Parathyroid adenoma (tissue), 2 donors: ENCODE data around the gene TUBB.

Source experiments
- H2AFZ ChIP-seq: fragments of 300-600 bp; sonication (generic); one replicate; pipeline ENCODE4 v1.7.0; 2017; ENCODE audit warnings: antibody characterized with exemption, mild to moderate bottlenecking
- H3K27ac ChIP-seq: fragments of 300-600 bp; sonication (generic); one replicate; pipeline ENCODE4 v1.7.0; 2017
- H3K27me3 ChIP-seq: fragments of 300-600 bp; sonication (generic); one replicate; pipeline ENCODE4 v1.7.0; 2017; ENCODE audit warnings: low read length; ENCODE audit not compliant: control insufficient read depth, insufficient read depth
- H3K36me3 ChIP-seq: fragments of 300-600 bp; sonication (generic); one replicate; pipeline ENCODE4 v1.7.0; 2017; ENCODE audit warnings: low read length; ENCODE audit not compliant: control insufficient read depth, insufficient read depth
- H3K4me1 ChIP-seq: fragments of 300-600 bp; sonication (generic); one replicate; pipeline ENCODE4 v1.7.0; 2017; ENCODE audit warnings: control low read depth
- H3K4me2 ChIP-seq: fragments of 300-600 bp; sonication (generic); one replicate; pipeline ENCODE4 v1.7.0; 2017; ENCODE audit warnings: low read length
- H3K4me3 ChIP-seq: fragments of 300-600 bp; sonication (generic); one replicate; pipeline ENCODE4 v1.7.0; 2017; ENCODE audit warnings: low read depth, low read length
- H3K79me2 ChIP-seq: fragments of 300-600 bp; sonication (generic); one replicate; pipeline ENCODE4 v1.7.0; 2017; ENCODE audit warnings: control low read depth
- H3K9ac ChIP-seq: fragments of 300-600 bp; sonication (generic); one replicate; pipeline ENCODE4 v1.7.0; 2017; ENCODE audit warnings: mild to moderate bottlenecking
- H3K9me3 ChIP-seq: fragments of 300-600 bp; sonication (generic); one replicate; pipeline ENCODE4 v1.7.0; 2017; ENCODE audit warnings: low read length; ENCODE audit not compliant: control insufficient read depth
- TF ChIP-seq, protein P1 (sequence below): fragments of 300-600 bp; sonication (generic); IDR thresholded peaks from one replicate; pipeline ENCODE4 v1.7.0; 2017; ENCODE audit warnings: antibody characterized with exemption, mild to moderate bottlenecking
- donor health status: primary hyperparathyroidism.

Gene TUBB

GRCh38 chr6:30769088-30769852, 49.1 kb downstream of the TUBB start:
- H3K4me1 ChIP-seq: peaks cover 14% of the 10 kb centered on the region
- no peaks in the 10 kb centered on the region for H3K9me3 ChIP-seq
- no peaks in the 10 kb centered on the region for H3K36me3 ChIP-seq
- peak overlapping the region; percentile 97 for H2AFZ ChIP-seq
- H3K4me2 ChIP-seq: no peak overlapping the region
- TF ChIP-seq, protein P1, sequence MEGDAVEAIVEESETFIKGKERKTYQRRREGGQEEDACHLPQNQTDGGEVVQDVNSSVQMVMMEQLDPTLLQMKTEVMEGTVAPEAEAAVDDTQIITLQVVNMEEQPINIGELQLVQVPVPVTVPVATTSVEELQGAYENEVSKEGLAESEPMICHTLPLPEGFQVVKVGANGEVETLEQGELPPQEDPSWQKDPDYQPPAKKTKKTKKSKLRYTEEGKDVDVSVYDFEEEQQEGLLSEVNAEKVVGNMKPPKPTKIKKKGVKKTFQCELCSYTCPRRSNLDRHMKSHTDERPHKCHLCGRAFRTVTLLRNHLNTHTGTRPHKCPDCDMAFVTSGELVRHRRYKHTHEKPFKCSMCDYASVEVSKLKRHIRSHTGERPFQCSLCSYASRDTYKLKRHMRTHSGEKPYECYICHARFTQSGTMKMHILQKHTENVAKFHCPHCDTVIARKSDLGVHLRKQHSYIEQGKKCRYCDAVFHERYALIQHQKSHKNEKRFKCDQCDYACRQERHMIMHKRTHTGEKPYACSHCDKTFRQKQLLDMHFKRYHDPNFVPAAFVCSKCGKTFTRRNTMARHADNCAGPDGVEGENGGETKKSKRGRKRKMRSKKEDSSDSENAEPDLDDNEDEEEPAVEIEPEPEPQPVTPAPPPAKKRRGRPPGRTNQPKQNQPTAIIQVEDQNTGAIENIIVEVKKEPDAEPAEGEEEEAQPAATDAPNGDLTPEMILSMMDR: no peak
- H3K79me2 ChIP-seq: no peaks in the 10 kb centered on the region
- H3K27me3 ChIP-seq: no peaks in the 10 kb centered on the region
- peak overlapping the region; percentile 57 for H3K27ac ChIP-seq
- H3K4me3 ChIP-seq: no peak overlapping the region
- H3K9ac ChIP-seq: no peak overlapping the region

DNA sequence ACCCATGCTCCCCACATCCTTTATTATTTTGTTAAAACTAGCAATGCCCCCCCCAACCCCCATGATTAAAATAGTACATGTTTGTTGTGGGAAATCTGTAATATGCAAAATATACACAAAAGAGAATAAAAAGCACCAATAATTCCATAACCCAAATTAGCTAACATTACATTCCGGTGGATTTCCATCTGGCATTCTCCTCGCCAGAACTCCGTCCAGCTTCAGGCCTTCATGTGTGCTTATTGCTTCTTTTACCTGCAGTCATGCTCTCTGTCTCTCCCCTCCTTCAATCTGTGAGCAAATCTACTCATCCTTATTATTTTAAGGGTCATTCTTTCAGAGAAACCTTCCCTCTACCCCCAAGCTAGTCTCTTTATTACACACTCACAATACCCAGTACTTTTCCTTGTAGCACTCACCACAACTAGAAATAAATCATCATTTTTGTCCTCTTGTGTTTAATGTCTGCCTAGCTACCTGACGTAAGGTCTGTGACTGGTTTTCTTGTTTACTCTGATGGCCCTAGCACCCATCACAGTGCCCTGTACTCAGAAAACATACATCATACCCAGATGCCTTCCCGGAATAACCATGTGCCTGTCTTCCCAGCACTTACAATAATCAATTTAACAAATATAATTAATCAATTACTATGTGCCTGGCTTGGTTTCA, 49.8 kb downstream of the TUBB start:
- H3K36me3 ChIP-seq: no peaks in the 10 kb centered on the region
- no peak overlapping the region for H3K9ac ChIP-seq
- no peaks in the 10 kb centered on the region for H3K27me3 ChIP-seq
- H3K9me3 ChIP-seq: no peaks in the 10 kb centered on the region
- peak overlapping the region; percentile 57 for H3K27ac ChIP-seq
- H3K4me2 ChIP-seq: no peak overlapping the region
- H3K79me2 ChIP-seq: no peaks in the 10 kb centered on the region
- H3K4me1 ChIP-seq: peaks cover 14% of the 10 kb centered on the region
- H2AFZ ChIP-seq: peak overlapping the region; percentile 97
- H3K4me3 ChIP-seq: no peak overlapping the region
- TF ChIP-seq, protein P1: no peak

DNA sequence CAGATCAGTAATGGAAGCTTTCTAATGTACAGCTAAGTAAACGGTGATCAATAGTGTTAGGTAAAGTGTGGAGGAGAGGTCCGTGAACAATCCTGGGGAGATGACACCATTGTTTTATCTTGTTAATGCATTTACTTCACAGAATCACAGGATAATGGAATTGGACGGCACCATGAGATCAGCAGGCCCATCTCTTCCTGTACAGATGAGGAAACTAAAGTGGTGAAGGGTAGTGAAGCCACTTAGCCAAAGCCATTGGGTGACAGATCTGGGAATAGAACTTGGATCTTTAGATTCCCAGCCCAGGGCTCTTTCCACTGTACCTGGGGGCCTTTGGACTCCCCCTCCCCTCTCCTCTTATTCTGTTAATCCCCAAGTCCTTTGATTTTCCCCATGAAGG, 50.4 kb downstream of the TUBB start:
- H3K36me3 ChIP-seq: no peaks in the 10 kb centered on the region
- H3K27ac ChIP-seq: peak overlapping the region; percentile 57
- H2AFZ ChIP-seq: no peak overlapping the region
- H3K27me3 ChIP-seq: no peaks in the 10 kb centered on the region
- peaks cover 14% of the 10 kb centered on the region for H3K4me1 ChIP-seq
- H3K79me2 ChIP-seq: no peaks in the 10 kb centered on the region
- TF ChIP-seq, protein P1: no peak
- no peaks in the 10 kb centered on the region for H3K9me3 ChIP-seq
- H3K4me3 ChIP-seq: no peak overlapping the region
- H3K9ac ChIP-seq: no peak overlapping the region
- H3K4me2 ChIP-seq: no peak overlapping the region

- Histone ChIP-seq H3K27me3 (no peaks in the 10 kb centered on the region), H3K4me1 (peaks cover 13% of the 10 kb centered on the region), H3K79me2 (no peaks in the 10 kb centered on the region), H3K27ac (no peak overlapping the region), H3K4me3 (no peak overlapping the region), H3K9ac (no peak overlapping the region), H3K4me2 (no peak overlapping the region), H3K9me3 (no peaks in the 10 kb centered on the region), H2AFZ (no peak overlapping the region), H3K36me3 (no peaks in the 10 kb centered on the region)
- TF ChIP-seq, protein P1: no peak
Measured at GRCh38 chr6:30774701-30775100, 54.5 kb downstream of the TUBB start.
